C4-2B (cell line): Measurements from ENCODE around the gene ARF3.

Experiments
- ZFX ChIP-seq: fragments of 450-650 bp; IDR thresholded peaks from 2 replicates; pipeline ENCODE4 v1.6.1; 2017
- TF ChIP-seq, protein P1 (sequence below): fragments of 450-650 bp; conservative IDR thresholded peaks from 2 replicates; pipeline ENCODE4 v1.5.1; 2017; ENCODE audit warnings: mild to moderate bottlenecking

DNA sequence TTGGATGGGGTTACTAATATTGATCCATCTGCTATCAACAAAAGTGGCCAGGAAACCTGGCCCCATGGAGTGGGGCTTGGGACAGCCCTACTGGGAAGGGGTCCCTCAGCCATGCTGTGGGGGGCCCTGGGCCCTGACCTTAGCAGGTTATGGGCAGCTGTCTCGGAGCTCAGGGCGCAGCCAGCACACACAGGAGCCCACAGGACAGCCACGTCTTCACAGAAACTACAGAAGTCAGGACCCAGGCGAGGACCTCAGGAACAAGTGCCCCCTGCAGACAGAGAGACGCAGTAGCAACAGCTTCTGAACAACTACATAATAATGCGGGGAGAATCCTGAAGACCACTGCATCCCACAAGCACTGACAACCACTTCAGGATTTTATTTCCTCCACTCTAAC is 20.1 kb downstream of the ARF3 start:
- TF ChIP-seq, protein P1, sequence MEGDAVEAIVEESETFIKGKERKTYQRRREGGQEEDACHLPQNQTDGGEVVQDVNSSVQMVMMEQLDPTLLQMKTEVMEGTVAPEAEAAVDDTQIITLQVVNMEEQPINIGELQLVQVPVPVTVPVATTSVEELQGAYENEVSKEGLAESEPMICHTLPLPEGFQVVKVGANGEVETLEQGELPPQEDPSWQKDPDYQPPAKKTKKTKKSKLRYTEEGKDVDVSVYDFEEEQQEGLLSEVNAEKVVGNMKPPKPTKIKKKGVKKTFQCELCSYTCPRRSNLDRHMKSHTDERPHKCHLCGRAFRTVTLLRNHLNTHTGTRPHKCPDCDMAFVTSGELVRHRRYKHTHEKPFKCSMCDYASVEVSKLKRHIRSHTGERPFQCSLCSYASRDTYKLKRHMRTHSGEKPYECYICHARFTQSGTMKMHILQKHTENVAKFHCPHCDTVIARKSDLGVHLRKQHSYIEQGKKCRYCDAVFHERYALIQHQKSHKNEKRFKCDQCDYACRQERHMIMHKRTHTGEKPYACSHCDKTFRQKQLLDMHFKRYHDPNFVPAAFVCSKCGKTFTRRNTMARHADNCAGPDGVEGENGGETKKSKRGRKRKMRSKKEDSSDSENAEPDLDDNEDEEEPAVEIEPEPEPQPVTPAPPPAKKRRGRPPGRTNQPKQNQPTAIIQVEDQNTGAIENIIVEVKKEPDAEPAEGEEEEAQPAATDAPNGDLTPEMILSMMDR, result no peak
- TF ChIP-seq ZFX, result no peak
